ENCODE data around the gene PRSS16. TPM values are rescaled to one million over a fixed set of nuclear protein-coding genes. Genes with fewer than 3 reads are reported as not detected.

Gene PRSS16, protein sequence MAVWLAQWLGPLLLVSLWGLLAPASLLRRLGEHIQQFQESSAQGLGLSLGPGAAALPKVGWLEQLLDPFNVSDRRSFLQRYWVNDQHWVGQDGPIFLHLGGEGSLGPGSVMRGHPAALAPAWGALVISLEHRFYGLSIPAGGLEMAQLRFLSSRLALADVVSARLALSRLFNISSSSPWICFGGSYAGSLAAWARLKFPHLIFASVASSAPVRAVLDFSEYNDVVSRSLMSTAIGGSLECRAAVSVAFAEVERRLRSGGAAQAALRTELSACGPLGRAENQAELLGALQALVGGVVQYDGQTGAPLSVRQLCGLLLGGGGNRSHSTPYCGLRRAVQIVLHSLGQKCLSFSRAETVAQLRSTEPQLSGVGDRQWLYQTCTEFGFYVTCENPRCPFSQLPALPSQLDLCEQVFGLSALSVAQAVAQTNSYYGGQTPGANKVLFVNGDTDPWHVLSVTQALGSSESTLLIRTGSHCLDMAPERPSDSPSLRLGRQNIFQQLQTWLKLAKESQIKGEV
- 0.12 TPM for polyA plus RNA-seq (2013)

GRCh38 chr6:27247133-27247836 lies at the start of gene PRSS16:
TSS of gene PRSS16 (plus strand) at chr6:27247701. CDS start at chr6:27247738, 37 bp downstream.
- 80% methylated on average over 12 of the region's 12 CpGs for WGBS (ENCODE audit: insufficient coverage)
- POLR2A ChIA-PET = no interaction called here
- H3K9me3 ChIP-seq (ENCODE audit: control extremely low read depth in 1 of 5, control insufficient read depth in 4 of 5, insufficient read depth in 2 of 5, low read depth in 1 of 5, low read length in 4 of 5) = peaks cover 0 to 6% (median 2%) of the 10 kb centered on the region in 5 experiments
- no peaks in the 10 kb centered on the region for H3K36me3 ChIP-seq (ENCODE audit: control insufficient read depth in 4 of 4, insufficient read depth in 4 of 4, low read length in 3 of 4)
- CTCF ChIA-PET = no interaction called here
- H3K27ac ChIP-seq (ENCODE audit: insufficient read depth in 1 of 2, low read depth in 1 of 2, low read length in 2 of 2, poor library complexity in 1 of 2, severe bottlenecking in 2 of 2) = no peak within 1 kb of the TSS
- H3K27me3 ChIP-seq (replicated peaks in 2 of 5; ENCODE audit: control insufficient read depth in 4 of 5, insufficient read depth in 5 of 5, low read length in 4 of 5) = peaks cover 28 to 97% (median 33%) of the 10 kb centered on the region in 5 experiments
- DNase-seq = no peak
- H3K4me1 ChIP-seq (ENCODE audit: control extremely low read depth in 1 of 4, control insufficient read depth in 4 of 4, insufficient read depth in 4 of 4, low read length in 3 of 4) = peaks cover 0 to 12% (median 11%) of the 10 kb centered on the region in 4 experiments
- H3K4me3 ChIP-seq (ENCODE audit: control insufficient read depth in 1 of 7, extremely low read depth in 1 of 7, insufficient read depth in 4 of 7, low read depth in 2 of 7, low read length in 6 of 7) = no peak within 1 kb of the TSS

DNA sequence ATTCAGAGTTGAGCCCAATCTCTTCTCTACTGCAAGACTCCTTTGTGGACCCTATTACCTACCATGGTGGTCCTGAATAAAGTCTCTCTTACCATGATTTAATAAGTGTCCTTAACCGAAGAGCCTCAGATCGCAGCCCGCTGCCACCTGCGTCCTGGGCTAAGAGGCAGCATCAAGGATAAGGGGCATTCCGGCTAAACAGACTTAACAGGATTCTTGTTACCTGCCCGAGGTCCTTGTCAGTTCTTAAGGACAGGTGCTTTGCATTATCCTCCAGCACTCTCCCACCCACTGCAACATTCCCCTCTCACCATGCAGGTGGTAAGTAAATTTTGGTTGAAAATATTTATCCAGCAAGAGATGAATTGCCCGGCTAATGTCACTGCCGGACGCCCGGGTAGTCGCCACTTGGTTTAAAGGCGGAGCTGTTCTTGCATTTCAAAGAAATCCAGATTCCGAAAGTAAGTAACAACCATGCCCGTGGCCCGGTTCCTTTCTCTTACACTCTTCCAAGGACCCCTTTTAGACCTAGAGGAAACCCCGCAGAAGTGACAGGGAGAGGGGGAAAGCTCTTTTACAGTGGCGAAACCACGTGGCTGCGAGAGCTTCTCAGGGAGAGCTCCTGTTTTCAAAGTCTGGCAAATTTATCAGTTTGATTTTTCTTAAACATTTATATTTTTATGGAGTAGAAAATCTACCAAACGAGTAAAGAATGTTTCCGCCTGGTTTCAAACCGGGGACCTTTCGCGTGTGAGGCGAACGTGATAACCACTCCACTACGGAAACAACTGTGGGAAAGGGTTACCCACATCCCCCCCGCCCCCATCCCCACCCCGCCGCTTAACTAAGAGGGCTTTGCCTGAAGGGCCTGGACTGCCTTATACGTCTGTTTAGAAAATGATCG lies 41.9 kb upstream of the PRSS16 start:
- H3K36me3 ChIP-seq (ENCODE audit: control insufficient read depth in 4 of 4, insufficient read depth in 4 of 4, low read length in 3 of 4) = no peaks in the 10 kb centered on the region
- peaks cover 0 to 34% (median 15%) of the 10 kb centered on the region in 5 experiments for H3K27me3 ChIP-seq (replicated peaks in 2 of 5; ENCODE audit: control insufficient read depth in 4 of 5, insufficient read depth in 5 of 5, low read length in 4 of 5)
- WGBS (ENCODE audit: insufficient coverage) = 22% methylated on average over 19 of the region's 32 CpGs
- H3K4me3 ChIP-seq (ENCODE audit: control insufficient read depth in 1 of 7, extremely low read depth in 1 of 7, insufficient read depth in 4 of 7, low read depth in 2 of 7, low read length in 6 of 7) = peak overlapping the region in 6 of 7 experiments; percentile 25 to 73 (median 57)
- no peaks in the 10 kb centered on the region for H3K9me3 ChIP-seq (ENCODE audit: control extremely low read depth in 1 of 5, control insufficient read depth in 4 of 5, insufficient read depth in 2 of 5, low read depth in 1 of 5, low read length in 4 of 5)
- peaks cover 5 to 21% (median 17%) of the 10 kb centered on the region in 4 experiments for H3K4me1 ChIP-seq (ENCODE audit: control extremely low read depth in 1 of 4, control insufficient read depth in 4 of 4, insufficient read depth in 4 of 4, low read length in 3 of 4)
- peak overlapping the region in 1 of 2 experiments; percentile 34 for H3K27ac ChIP-seq (ENCODE audit: insufficient read depth in 1 of 2, low read depth in 1 of 2, low read length in 2 of 2, poor library complexity in 1 of 2, severe bottlenecking in 2 of 2)
- DNase-seq = peak; percentile 86 to 95 (median 94)
- ChIA-PET CTCF (interaction anchor here (1.0 kb wide), 1 partner anchor 30 kb away, joined by 3 read pairs; no protein-coding TSS in a partner anchor), POLR2A (no interaction called here)

- ChIA-PET CTCF (interaction anchor here (1.0 kb wide), 1 partner anchor 28 kb away, joined by 3 read pairs; no protein-coding TSS in a partner anchor), POLR2A (no interaction called here)
- H3K27me3 ChIP-seq (replicated peaks in 2 of 5; ENCODE audit: control insufficient read depth in 4 of 5, insufficient read depth in 5 of 5, low read length in 4 of 5) = peaks cover 0 to 43% (median 21%) of the 10 kb centered on the region in 5 experiments
- H3K9me3 ChIP-seq (ENCODE audit: control extremely low read depth in 1 of 5, control insufficient read depth in 4 of 5, insufficient read depth in 2 of 5, low read depth in 1 of 5, low read length in 4 of 5) = no peaks in the 10 kb centered on the region
- H3K4me3 ChIP-seq (ENCODE audit: control insufficient read depth in 1 of 7, extremely low read depth in 1 of 7, insufficient read depth in 4 of 7, low read depth in 2 of 7, low read length in 6 of 7) = no peak overlapping the region
- H3K36me3 ChIP-seq (ENCODE audit: control insufficient read depth in 4 of 4, insufficient read depth in 4 of 4, low read length in 3 of 4) = no peaks in the 10 kb centered on the region
- peaks cover 5 to 21% (median 17%) of the 10 kb centered on the region in 4 experiments for H3K4me1 ChIP-seq (ENCODE audit: control extremely low read depth in 1 of 4, control insufficient read depth in 4 of 4, insufficient read depth in 4 of 4, low read length in 3 of 4)
- DNase-seq = no peak
- H3K27ac ChIP-seq (ENCODE audit: insufficient read depth in 1 of 2, low read depth in 1 of 2, low read length in 2 of 2, poor library complexity in 1 of 2, severe bottlenecking in 2 of 2) = no peak overlapping the region
These were observed 40.7 kb upstream of the PRSS16 start for GRCh38 chr6:27206806-27207205.

GRCh38 chr6:27208042-27208441 lies 39.5 kb upstream of the PRSS16 start:
- DNase-seq = no peak
- 100% methylated on average over 2 of the region's 2 CpGs for WGBS (ENCODE audit: insufficient coverage)
- no peaks in the 10 kb centered on the region for H3K9me3 ChIP-seq (ENCODE audit: control extremely low read depth in 1 of 5, control insufficient read depth in 4 of 5, insufficient read depth in 2 of 5, low read depth in 1 of 5, low read length in 4 of 5)
- ChIA-PET CTCF (no interaction called here), POLR2A (no interaction called here)
- H3K4me1 ChIP-seq (ENCODE audit: control extremely low read depth in 1 of 4, control insufficient read depth in 4 of 4, insufficient read depth in 4 of 4, low read length in 3 of 4) = peaks cover 5 to 22% (median 17%) of the 10 kb centered on the region in 4 experiments
- no peak overlapping the region for H3K27ac ChIP-seq (ENCODE audit: insufficient read depth in 1 of 2, low read depth in 1 of 2, low read length in 2 of 2, poor library complexity in 1 of 2, severe bottlenecking in 2 of 2)
- H3K27me3 ChIP-seq (replicated peaks in 2 of 5; ENCODE audit: control insufficient read depth in 4 of 5, insufficient read depth in 5 of 5, low read length in 4 of 5) = peaks cover 0 to 49% (median 23%) of the 10 kb centered on the region in 5 experiments
- H3K4me3 ChIP-seq (ENCODE audit: control insufficient read depth in 1 of 7, extremely low read depth in 1 of 7, insufficient read depth in 4 of 7, low read depth in 2 of 7, low read length in 6 of 7) = no peak overlapping the region
- no peaks in the 10 kb centered on the region for H3K36me3 ChIP-seq (ENCODE audit: control insufficient read depth in 4 of 4, insufficient read depth in 4 of 4, low read length in 3 of 4)

DNA sequence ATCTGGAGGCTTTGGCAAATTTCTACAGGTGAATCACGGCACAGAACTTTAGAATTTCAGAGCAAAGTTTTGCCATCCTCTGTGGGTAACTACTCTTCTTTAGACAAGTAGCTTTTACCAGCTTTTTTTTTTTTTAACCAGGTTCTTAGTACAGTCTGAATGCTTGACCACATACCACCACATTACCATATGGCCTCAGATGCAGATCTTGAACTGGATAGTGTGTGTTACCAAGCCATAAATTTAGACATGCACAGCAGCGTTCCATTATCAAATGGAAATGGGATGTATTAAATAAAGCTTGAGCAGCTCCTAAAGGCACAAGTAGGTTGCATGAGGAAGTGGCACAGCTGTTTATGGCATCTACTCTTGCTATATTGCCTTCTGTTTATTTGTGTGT lies 38.3 kb upstream of the PRSS16 start:
- Histone ChIP-seq H3K27me3 (replicated peaks in 2 of 5; ENCODE audit: control insufficient read depth in 4 of 5, insufficient read depth in 5 of 5, low read length in 4 of 5) (peaks cover 2 to 53% (median 19%) of the 10 kb centered on the region in 5 experiments), H3K27ac (ENCODE audit: insufficient read depth in 1 of 2, low read depth in 1 of 2, low read length in 2 of 2, poor library complexity in 1 of 2, severe bottlenecking in 2 of 2) (no peak overlapping the region), H3K36me3 (ENCODE audit: control insufficient read depth in 4 of 4, insufficient read depth in 4 of 4, low read length in 3 of 4) (no peaks in the 10 kb centered on the region), H3K4me1 (ENCODE audit: control extremely low read depth in 1 of 4, control insufficient read depth in 4 of 4, insufficient read depth in 4 of 4, low read length in 3 of 4) (peaks cover 5 to 22% (median 17%) of the 10 kb centered on the region in 4 experiments), H3K4me3 (ENCODE audit: control insufficient read depth in 1 of 7, extremely low read depth in 1 of 7, insufficient read depth in 4 of 7, low read depth in 2 of 7, low read length in 6 of 7) (no peak overlapping the region), H3K9me3 (ENCODE audit: control extremely low read depth in 1 of 5, control insufficient read depth in 4 of 5, insufficient read depth in 2 of 5, low read depth in 1 of 5, low read length in 4 of 5) (no peaks in the 10 kb centered on the region)
- CTCF ChIA-PET = interaction anchor here (0.9 to 1.3 kb wide), 4 partner anchors 19 to 656 kb away, joined by 3 read pairs; no protein-coding TSS in a partner anchor
- peak in 2 of 3 donors; percentile 27 to 52 for DNase-seq
- POLR2A ChIA-PET = interaction anchor here (0.6 to 0.8 kb wide), 2 partner anchors 62 to 1014 kb away, joined by 3 to 5 read pairs; a partner anchor contains a TSS
- WGBS (ENCODE audit: insufficient coverage) = 14% methylated on average over 2 of the region's 2 CpGs

DNA sequence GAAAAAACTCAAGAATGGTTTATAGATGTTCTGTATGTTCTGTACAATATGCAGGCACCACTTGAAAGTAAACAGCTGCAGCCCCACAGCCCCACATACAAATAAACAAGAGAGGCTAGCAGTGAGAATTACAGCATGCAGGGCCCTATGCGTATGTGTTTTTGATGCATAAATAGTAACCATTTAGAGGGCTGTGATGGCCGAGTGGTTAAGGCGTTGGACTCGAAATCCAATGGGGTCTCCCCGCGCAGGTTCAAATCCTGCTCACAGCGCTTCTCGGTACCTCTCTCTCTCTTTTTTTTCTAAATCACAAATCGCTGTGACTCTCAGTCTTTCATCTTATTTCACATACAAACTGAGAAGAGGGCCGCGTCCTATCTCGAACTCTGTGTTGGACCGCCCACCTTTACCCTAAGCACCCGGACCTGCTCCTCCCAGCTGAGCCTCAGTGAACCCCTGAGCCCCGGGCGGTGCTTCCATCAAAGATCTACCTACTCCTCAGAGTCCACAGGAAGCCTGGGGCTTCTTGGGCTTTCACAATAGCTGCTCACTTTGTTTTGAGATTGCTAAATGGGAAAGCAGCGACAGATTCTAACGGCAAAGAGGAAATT lies 37.7 kb upstream of the PRSS16 start:
- H3K4me3 ChIP-seq (ENCODE audit: control insufficient read depth in 1 of 7, extremely low read depth in 1 of 7, insufficient read depth in 4 of 7, low read depth in 2 of 7, low read length in 6 of 7) = no peak overlapping the region
- POLR2A ChIA-PET = interaction anchor here (0.8 kb wide), 1 partner anchor 63 kb away, joined by 3 read pairs; a partner anchor contains a TSS
- WGBS (ENCODE audit: insufficient coverage) = 85% methylated on average over 12 of the region's 18 CpGs
- H3K9me3 ChIP-seq (ENCODE audit: control extremely low read depth in 1 of 5, control insufficient read depth in 4 of 5, insufficient read depth in 2 of 5, low read depth in 1 of 5, low read length in 4 of 5) = no peaks in the 10 kb centered on the region
- DNase-seq = no peak
- H3K4me1 ChIP-seq (ENCODE audit: control extremely low read depth in 1 of 4, control insufficient read depth in 4 of 4, insufficient read depth in 4 of 4, low read length in 3 of 4) = peaks cover 5 to 22% (median 17%) of the 10 kb centered on the region in 4 experiments
- no peak overlapping the region for H3K27ac ChIP-seq (ENCODE audit: insufficient read depth in 1 of 2, low read depth in 1 of 2, low read length in 2 of 2, poor library complexity in 1 of 2, severe bottlenecking in 2 of 2)
- CTCF ChIA-PET = interaction anchor here (0.9 to 1.3 kb wide), 3 partner anchors 34 to 656 kb away, joined by 3 read pairs; no protein-coding TSS in a partner anchor
- peaks cover 2 to 59% (median 19%) of the 10 kb centered on the region in 5 experiments for H3K27me3 ChIP-seq (replicated peaks in 2 of 5; ENCODE audit: control insufficient read depth in 4 of 5, insufficient read depth in 5 of 5, low read length in 4 of 5)
- H3K36me3 ChIP-seq (ENCODE audit: control insufficient read depth in 4 of 4, insufficient read depth in 4 of 4, low read length in 3 of 4) = no peaks in the 10 kb centered on the region
